Thymus (tissue), 11 donors: ENCODE results near the gene IER5. TPM values are rescaled to one million over a fixed set of nuclear protein-coding genes. Genes with fewer than 3 reads are reported as not detected.
A peak's percentile ranks its signal among the peaks of the same experiment; 100 is the strongest.

Experiments used
- DNase-seq, 9 donors: peaks; one replicate each; pipeline ENCODE4 v3.0.0-alpha.2; 2013; ENCODE audit warnings: low spot score in 9 of 9, low read depth in 6 of 9, missing footprints in 1 of 9
- H3K27ac ChIP-seq, 2 donors: one replicate each; pipeline ENCODE4 v1.5.1; 2013; ENCODE audit warnings: control low read depth in 1 of 2, low read depth in 1 of 2, low read length in 1 of 2, mild to moderate bottlenecking in 1 of 2, moderate library complexity in 1 of 2
- H3K27me3 ChIP-seq, 2 donors: one replicate each; pipeline ENCODE4 v1.5.1; 2013; ENCODE audit warnings: low read length in 1 of 2; ENCODE audit not compliant: control insufficient read depth in 2 of 2, insufficient read depth in 1 of 2
- H3K36me3 ChIP-seq, 2 donors: one replicate each; pipeline ENCODE4 v1.5.1; 2013; ENCODE audit warnings: low read length in 1 of 2, mild to moderate bottlenecking in 1 of 2, moderate library complexity in 1 of 2; ENCODE audit not compliant: control insufficient read depth in 2 of 2, insufficient read depth in 2 of 2
- H3K4me1 ChIP-seq, 2 donors: one replicate each; pipeline ENCODE4 v1.5.1; 2013; ENCODE audit warnings: low read length in 2 of 2; ENCODE audit not compliant: control insufficient read depth in 2 of 2, insufficient read depth in 2 of 2
- H3K4me3 ChIP-seq, 2 donors: one replicate each; pipeline ENCODE4 v1.5.1; 2013; ENCODE audit warnings: low read length in 2 of 2, control low read depth in 1 of 2, mild to moderate bottlenecking in 1 of 2
- H3K9me3 ChIP-seq, 2 donors: one replicate each; pipeline ENCODE4 v1.5.1; 2013; ENCODE audit warnings: low read length in 1 of 2, mild to moderate bottlenecking in 1 of 2; ENCODE audit not compliant: control insufficient read depth in 2 of 2, insufficient read depth in 1 of 2
- WGBS: extraction: QIAGEN DNeasy Blood & Tissue Kit; methylation state at CpG from one replicate; pipeline ENCODE4 v1.1.7; 2013; 5-methylcytosine and 5-hydroxymethylcytosine counted together
- polyA plus RNA-seq: library from polyadenylated mRNA; stranded (reverse); fragments of 200-250 nt; gene quantifications from one replicate; pipeline ENCODE4 v1.2.3, GENCODE V29; 2013
- total RNA-seq: library from RNA; stranded (reverse); fragments of 120-200 nt; gene quantifications from one replicate; pipeline ENCODE4 v1.2.4, GENCODE V29; 2013
- donor health status: healthy.

Gene IER5
- total and polyA plus RNA-seq, 2 donors: 14.8 to 19.3 TPM

DNA sequence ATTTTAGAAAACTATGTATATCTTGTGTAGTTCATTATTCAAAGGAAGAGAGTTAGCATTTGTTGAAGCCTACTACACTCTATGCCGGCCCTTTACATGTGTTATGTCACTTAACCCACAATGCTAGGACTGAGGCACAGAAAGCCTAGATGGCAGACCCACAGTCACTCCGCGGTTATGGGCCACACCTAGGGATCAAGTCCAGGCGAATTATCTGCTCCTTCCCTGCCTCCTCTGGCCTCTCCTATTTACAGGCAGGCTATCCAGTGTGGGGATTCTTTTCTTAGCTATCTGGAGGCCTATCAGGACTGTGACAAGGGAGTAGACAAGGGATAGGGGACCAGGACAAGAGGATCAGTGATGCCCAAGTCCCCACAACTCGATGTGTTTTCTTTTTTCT lies 33.0 kb downstream of the IER5 start:
- no peak for DNase-seq
- Histone ChIP-seq H3K27me3 (no peaks in the 10 kb centered on the region), H3K27ac (no peak overlapping the region), H3K4me3 (no peak overlapping the region), H3K9me3 (no peaks in the 10 kb centered on the region), H3K36me3 (no peaks in the 10 kb centered on the region), H3K4me1 (no peaks in the 10 kb centered on the region)
- 96% methylated on average over 5 of the region's 5 CpGs for WGBS

DNA sequence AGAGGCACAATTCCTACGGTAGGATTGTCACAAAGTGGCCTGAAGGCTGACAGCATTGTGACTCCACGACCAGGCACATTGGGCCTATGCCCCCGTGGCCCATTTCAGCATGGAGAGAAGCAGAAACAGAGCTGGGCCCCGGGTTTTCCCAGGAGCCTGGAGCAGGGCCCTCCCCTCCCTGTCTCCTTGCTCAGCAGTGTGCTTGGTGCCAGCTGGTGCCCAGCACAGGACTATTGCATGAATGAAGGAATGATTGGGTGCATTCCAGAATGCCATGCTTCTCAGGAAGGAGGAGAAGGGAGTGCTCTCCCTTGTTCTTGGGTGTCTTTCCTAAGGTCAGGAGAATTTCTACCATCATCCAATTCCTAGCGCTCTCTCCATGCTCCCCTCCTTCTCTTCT lies 33.7 kb downstream of the IER5 start:
- no peak overlapping the region for H3K27ac ChIP-seq
- H3K4me1 ChIP-seq: peaks cover 0 to 3% of the 10 kb centered on the region in 2 donors

DNA sequence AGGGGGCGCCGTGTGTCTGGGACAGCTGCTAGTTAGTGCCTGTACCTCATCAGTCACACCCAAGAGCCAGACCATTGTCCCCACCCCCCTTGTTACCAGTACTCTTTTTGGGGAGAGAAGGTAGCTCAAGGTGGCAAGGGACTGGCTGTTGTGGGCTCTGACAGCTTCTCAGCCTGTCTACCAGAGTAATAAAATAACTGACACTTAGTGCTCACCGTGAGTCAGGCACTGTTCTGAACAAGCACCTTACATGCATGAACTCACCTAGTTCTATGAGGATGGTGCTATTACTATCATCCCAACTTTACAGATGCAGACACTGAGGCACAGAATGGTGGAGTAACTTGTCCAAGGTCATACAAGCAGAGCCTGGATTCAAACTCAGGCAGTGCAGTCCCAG lies 34.7 kb downstream of the IER5 start:
- Histone ChIP-seq H3K4me3 (no peak overlapping the region), H3K27me3 (no peaks in the 10 kb centered on the region), H3K36me3 (no peaks in the 10 kb centered on the region), H3K27ac (no peak overlapping the region), H3K4me1 (peaks cover 0 to 8% of the 10 kb centered on the region in 2 donors), H3K9me3 (no peaks in the 10 kb centered on the region)
- DNase-seq: no peak
- WGBS: 98% methylated on average over 3 of the region's 3 CpGs

More for the DNA sequence above, 33.7 kb downstream of the IER5 start:
- no peaks in the 10 kb centered on the region for H3K36me3 ChIP-seq
- DNase-seq: no peak
- H3K9me3 ChIP-seq: no peaks in the 10 kb centered on the region
- WGBS: 96% methylated on average over 5 of the region's 5 CpGs
- H3K4me3 ChIP-seq: no peak overlapping the region
- H3K27me3 ChIP-seq: no peaks in the 10 kb centered on the region

DNA sequence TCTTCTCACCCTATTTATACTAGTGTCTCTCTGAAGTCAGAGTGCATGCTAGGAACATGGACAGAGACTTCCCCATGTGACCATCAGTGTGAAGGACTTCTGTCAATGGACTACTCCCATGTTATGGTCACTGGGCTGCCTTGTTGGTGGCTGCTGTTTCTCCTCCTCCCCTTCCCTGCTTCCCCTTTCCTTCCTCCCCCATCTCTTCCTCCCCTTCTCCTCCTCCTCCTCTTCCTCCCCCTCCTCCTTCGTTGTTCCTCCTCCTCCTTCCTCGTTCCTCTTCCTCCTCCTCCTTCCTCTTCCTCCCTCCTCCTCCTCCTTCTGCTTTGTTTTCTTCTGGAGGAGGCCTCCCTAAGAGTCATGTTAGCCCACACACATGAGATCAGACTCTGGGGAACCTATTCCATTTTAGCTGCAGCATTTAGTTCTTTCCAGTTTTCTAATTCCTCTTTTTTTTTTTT lies 35.8 kb downstream of the IER5 start:
- Histone ChIP-seq H3K4me1 (peaks cover 11 to 19% of the 10 kb centered on the region in 2 donors), H3K27ac (no peak overlapping the region), H3K4me3 (no peak overlapping the region), H3K9me3 (no peaks in the 10 kb centered on the region), H3K36me3 (no peaks in the 10 kb centered on the region), H3K27me3 (no peaks in the 10 kb centered on the region)
- WGBS: 16% methylated on average over 2 of the region's 2 CpGs
- no peak for DNase-seq

DNA sequence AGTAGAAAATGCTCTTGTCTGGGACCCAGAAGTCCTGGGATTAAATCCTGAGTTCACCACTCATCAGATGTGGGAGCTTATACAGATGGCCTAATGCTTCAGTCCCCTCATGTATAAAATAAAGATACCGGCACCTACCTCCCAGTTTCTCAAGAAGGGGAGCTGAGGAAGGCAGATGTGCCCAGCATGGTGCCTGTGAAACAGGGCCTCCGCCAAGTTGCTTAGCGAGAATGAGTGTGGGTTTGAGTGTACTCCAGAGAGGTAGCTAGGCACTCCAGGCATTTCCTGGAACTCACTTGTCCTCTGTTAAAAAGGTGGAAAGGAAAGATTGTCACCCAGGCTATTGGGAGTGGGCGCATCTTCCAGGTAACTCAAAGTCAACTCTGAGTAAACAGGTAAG lies 37.8 kb downstream of the IER5 start:
- Histone ChIP-seq H3K36me3 (no peaks in the 10 kb centered on the region), H3K4me1 (peaks cover 17 to 37% of the 10 kb centered on the region in 2 donors), H3K27me3 (peaks cover 0 to 2% of the 10 kb centered on the region in 2 donors), H3K27ac (no peak overlapping the region), H3K4me3 (no peak overlapping the region), H3K9me3 (no peaks in the 10 kb centered on the region)
- no peak for DNase-seq
- WGBS: 97% methylated on average over 4 of the region's 4 CpGs

DNA sequence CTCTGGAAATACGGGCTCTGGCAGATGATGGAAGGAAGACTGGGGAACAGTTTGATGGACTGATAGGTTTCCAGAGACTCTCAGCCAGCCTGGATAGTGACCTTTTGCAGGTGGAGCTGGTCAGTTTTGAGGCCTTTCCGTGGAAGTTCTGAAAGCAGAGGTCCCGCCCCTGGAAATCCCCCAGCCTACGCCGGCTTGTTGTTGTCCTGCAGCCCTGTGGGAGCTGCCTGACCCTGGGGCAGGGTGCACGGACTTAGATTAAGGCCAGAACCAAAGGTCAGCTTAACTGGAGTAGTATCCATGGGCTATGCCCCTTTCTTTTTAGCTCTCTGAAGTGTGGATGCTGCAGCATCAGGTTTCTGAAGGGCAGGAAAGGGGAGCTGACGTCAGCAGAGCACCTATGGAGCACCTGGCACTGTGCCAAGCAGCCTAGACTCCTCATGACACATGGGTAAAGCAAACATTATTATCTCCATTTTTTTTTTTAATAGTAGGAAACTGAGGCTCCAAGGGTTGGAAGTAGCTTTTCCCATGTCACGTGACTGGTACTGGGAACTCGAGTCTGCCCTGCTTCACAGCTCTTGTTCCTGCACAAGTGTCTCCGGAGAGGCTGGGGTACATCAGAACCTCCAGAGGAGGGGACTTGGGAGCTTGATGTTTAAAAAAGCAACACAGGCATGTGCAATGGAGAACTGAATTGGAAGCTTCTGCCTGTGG lies 38.5 kb downstream of the IER5 start:
- H3K4me1 ChIP-seq: peaks cover 23 to 44% of the 10 kb centered on the region in 2 donors
- H3K9me3 ChIP-seq: no peaks in the 10 kb centered on the region
- H3K27me3 ChIP-seq: peaks cover 0 to 2% of the 10 kb centered on the region in 2 donors
- 85% methylated on average over 10 of the region's 10 CpGs for WGBS
- H3K4me3 ChIP-seq: no peak overlapping the region
- H3K27ac ChIP-seq: no peak overlapping the region
- no peak for DNase-seq
- no peaks in the 10 kb centered on the region for H3K36me3 ChIP-seq

DNA sequence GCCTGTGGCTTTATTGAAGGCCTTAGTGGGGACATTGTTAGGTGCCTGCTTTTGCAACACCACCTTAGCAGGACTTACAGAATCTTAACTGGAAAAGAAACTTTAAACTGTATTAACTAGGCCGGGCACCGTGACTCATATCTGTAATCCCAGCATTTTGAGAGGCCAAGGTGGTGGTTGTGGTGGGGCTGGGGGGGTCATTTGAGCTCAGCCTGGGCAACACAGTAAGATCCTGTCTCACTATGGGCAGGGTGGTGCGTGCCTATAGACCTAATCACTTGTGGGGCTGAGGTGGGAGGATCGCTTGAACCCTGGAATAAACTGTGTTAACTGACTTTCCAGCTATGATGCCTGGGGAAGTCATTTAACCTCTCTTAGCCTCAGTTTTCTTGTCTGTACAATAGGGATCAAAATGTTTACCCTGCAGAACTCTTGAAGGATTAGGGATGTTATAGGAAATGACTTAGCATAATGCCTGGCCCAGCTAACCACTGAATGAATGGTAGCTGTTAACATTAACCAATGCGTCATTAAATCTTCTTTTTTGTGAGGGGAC lies 39.5 kb downstream of the IER5 start:
- no peak overlapping the region for H3K27ac ChIP-seq
- H3K4me1 ChIP-seq: peaks cover 23 to 44% of the 10 kb centered on the region in 2 donors
- no peaks in the 10 kb centered on the region for H3K36me3 ChIP-seq
- H3K27me3 ChIP-seq: peaks cover 0 to 2% of the 10 kb centered on the region in 2 donors
- 94% methylated on average over 5 of the region's 5 CpGs for WGBS
- no peak for DNase-seq
- H3K4me3 ChIP-seq: no peak overlapping the region
- H3K9me3 ChIP-seq: no peaks in the 10 kb centered on the region

DNA sequence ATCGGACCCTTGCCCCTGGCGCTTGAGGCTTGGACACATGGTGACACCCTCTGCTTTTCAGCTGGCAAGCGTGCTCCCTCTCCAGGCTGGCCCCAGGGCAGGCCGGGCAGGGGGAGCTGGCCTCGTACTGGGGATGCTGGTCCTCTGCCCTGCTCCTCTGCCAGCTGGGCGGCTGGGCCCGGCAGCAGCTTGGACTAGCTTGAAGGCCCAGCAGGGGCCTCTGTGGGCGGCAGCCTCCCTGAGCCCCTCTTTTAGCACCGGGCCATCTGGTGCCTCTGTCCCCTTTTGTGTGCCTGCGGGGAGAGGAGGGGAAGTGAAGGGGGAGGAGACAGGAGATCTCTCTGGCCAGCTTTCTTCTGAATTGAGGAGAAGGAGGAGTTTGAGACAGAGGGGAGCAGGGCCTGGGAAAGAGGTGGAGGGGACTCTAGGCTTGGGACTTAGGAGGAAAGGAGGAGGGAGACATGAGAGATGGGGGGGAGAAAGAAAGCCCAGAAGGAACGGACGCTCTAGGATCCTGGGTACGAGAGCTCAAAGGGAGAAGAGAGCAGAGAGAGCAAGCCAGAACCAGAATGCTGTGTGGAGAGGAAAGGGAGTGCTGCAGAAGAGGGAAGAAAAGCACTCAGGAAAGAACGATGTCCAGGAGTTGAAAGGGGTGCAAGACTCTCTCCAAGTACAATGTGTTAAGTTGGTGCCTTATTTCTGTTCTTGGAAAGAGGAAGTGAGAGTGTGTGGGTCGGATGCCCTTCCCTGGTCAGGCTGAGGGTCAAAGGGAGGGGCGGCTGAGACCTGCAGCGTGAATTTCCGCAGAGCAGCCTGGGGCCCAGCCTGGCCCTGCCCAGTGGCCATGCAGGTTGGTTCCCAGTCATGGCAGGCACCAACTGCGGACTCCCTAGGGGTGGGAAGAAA lies 40.3 kb downstream of the IER5 start:
- Histone ChIP-seq H3K27ac (peak overlapping the region in 1 of 2 donors; percentile 13), H3K4me1 (peaks cover 23 to 47% of the 10 kb centered on the region in 2 donors), H3K9me3 (no peaks in the 10 kb centered on the region), H3K27me3 (peaks cover 0 to 2% of the 10 kb centered on the region in 2 donors), H3K4me3 (no peak overlapping the region), H3K36me3 (no peaks in the 10 kb centered on the region)
- 30% methylated on average over 19 of the region's 19 CpGs for WGBS
- DNase-seq: no peak
